Mononuclear cell (primary cell): ENCODE data around the gene TMEM158. TPM values are rescaled to one million over a fixed set of nuclear protein-coding genes. Genes with fewer than 3 reads are reported as not detected.

Experiments
- H3K27me3 ChIP-seq: 2 replicates; pipeline ENCODE4 v1.6.0; 2011; ENCODE audit warnings: low read length, control low read depth; ENCODE audit not compliant: insufficient read depth
- H3K4me1 ChIP-seq: 2 replicates; pipeline ENCODE4 v1.5.1; 2011; ENCODE audit warnings: mild to moderate bottlenecking, low read length, control low read depth; ENCODE audit not compliant: insufficient read depth
- H3K4me3 ChIP-seq: 2 replicates; pipeline ENCODE4 v1.5.1; 2011; ENCODE audit warnings: mild to moderate bottlenecking, low read length, moderate library complexity
- H3K9me3 ChIP-seq: 2 replicates; pipeline ENCODE4 v1.5.1; 2011; ENCODE audit warnings: low read depth, mild to moderate bottlenecking, control low read depth, low read length
- total RNA-seq: library from RNA; depleted of rRNA; stranded (reverse); fragments of >200 nt; gene quantifications from one replicate; pipeline ENCODE4 v1.2.3, GENCODE V29; 2012

Gene TMEM158
- total RNA-seq, 1 donor = 1.9 TPM

- Histone ChIP-seq H3K27me3 (no peaks in the 10 kb centered on the region), H3K4me1 (no peaks in the 10 kb centered on the region), H3K9me3 (no peaks in the 10 kb centered on the region), H3K4me3 (no peak overlapping the region)
Measured at GRCh38 chr3:45198264-45199260, 27.5 kb downstream of the TMEM158 start.

- Histone ChIP-seq H3K9me3 (no peaks in the 10 kb centered on the region), H3K27me3 (no peaks in the 10 kb centered on the region), H3K4me1 (no peaks in the 10 kb centered on the region), H3K4me3 (no peak overlapping the region)
Measured at GRCh38 chr3:45194791-45195190, 31.3 kb downstream of the TMEM158 start.

- Histone ChIP-seq H3K4me3 (no peak overlapping the region), H3K27me3 (no peaks in the 10 kb centered on the region), H3K9me3 (no peaks in the 10 kb centered on the region), H3K4me1 (no peaks in the 10 kb centered on the region)
Measured at GRCh38 chr3:45191924-45192417, 34.1 kb downstream of the TMEM158 start.

GRCh38 chr3:45191424-45191823 lies 34.7 kb downstream of the TMEM158 start:
- Histone ChIP-seq H3K9me3 (no peaks in the 10 kb centered on the region), H3K27me3 (no peaks in the 10 kb centered on the region), H3K4me1 (no peaks in the 10 kb centered on the region), H3K4me3 (no peak overlapping the region)

- no peak overlapping the region for H3K4me3 ChIP-seq
- H3K9me3 ChIP-seq = no peaks in the 10 kb centered on the region
- H3K4me1 ChIP-seq = no peaks in the 10 kb centered on the region
- H3K27me3 ChIP-seq = no peaks in the 10 kb centered on the region
Measured at GRCh38 chr3:45188719-45189659, 37.1 kb downstream of the TMEM158 start.

- Histone ChIP-seq H3K27me3 (no peaks in the 10 kb centered on the region), H3K4me1 (no peaks in the 10 kb centered on the region), H3K9me3 (no peaks in the 10 kb centered on the region), H3K4me3 (no peak overlapping the region)
Measured at GRCh38 chr3:45187694-45188141, 38.4 kb downstream of the TMEM158 start.

GRCh38 chr3:45186871-45187270 lies 39.2 kb downstream of the TMEM158 start:
- no peaks in the 10 kb centered on the region for H3K27me3 ChIP-seq
- no peaks in the 10 kb centered on the region for H3K4me1 ChIP-seq
- H3K4me3 ChIP-seq = no peak overlapping the region
- no peaks in the 10 kb centered on the region for H3K9me3 ChIP-seq

GRCh38 chr3:45185461-45185860 lies 40.6 kb downstream of the TMEM158 start:
- H3K27me3 ChIP-seq = no peaks in the 10 kb centered on the region
- H3K4me3 ChIP-seq = no peak overlapping the region
- no peaks in the 10 kb centered on the region for H3K4me1 ChIP-seq
- H3K9me3 ChIP-seq = no peaks in the 10 kb centered on the region

GRCh38 chr3:45185052-45185451 lies 41.0 kb downstream of the TMEM158 start:
- no peaks in the 10 kb centered on the region for H3K4me1 ChIP-seq
- H3K4me3 ChIP-seq = no peak overlapping the region
- H3K9me3 ChIP-seq = no peaks in the 10 kb centered on the region
- H3K27me3 ChIP-seq = no peaks in the 10 kb centered on the region

- H3K9me3 ChIP-seq = no peaks in the 10 kb centered on the region
- no peak overlapping the region for H3K4me3 ChIP-seq
- H3K4me1 ChIP-seq = no peaks in the 10 kb centered on the region
- no peaks in the 10 kb centered on the region for H3K27me3 ChIP-seq
Measured at GRCh38 chr3:45183872-45184262, 42.2 kb downstream of the TMEM158 start.

GRCh38 chr3:45182915-45183871 lies 42.9 kb downstream of the TMEM158 start:
- Histone ChIP-seq H3K4me3 (no peak overlapping the region), H3K9me3 (no peaks in the 10 kb centered on the region), H3K27me3 (no peaks in the 10 kb centered on the region), H3K4me1 (no peaks in the 10 kb centered on the region)

GRCh38 chr3:45181496-45181895 lies 44.6 kb downstream of the TMEM158 start:
- H3K4me1 ChIP-seq = no peaks in the 10 kb centered on the region
- no peak overlapping the region for H3K4me3 ChIP-seq
- no peaks in the 10 kb centered on the region for H3K9me3 ChIP-seq
- no peaks in the 10 kb centered on the region for H3K27me3 ChIP-seq

- Histone ChIP-seq H3K9me3 (no peaks in the 10 kb centered on the region), H3K4me3 (no peak overlapping the region), H3K4me1 (no peaks in the 10 kb centered on the region), H3K27me3 (no peaks in the 10 kb centered on the region)
Measured at GRCh38 chr3:45180899-45181298, 45.2 kb downstream of the TMEM158 start.

GRCh38 chr3:45180051-45180450 lies 46.0 kb downstream of the TMEM158 start:
- no peaks in the 10 kb centered on the region for H3K4me1 ChIP-seq
- no peak overlapping the region for H3K4me3 ChIP-seq
- no peaks in the 10 kb centered on the region for H3K9me3 ChIP-seq
- H3K27me3 ChIP-seq = no peaks in the 10 kb centered on the region
